HG03108 (cell line): ENCODE data around the gene CHAD.

Source experiments
- ATAC-seq: cut with Tn5 transposase; IDR thresholded peaks from one replicate; pipeline ENCODE4 v1.9.1; 2021; ENCODE audit warnings: moderate library complexity; ENCODE audit not compliant: unreplicated experiment

Gene CHAD, protein sequence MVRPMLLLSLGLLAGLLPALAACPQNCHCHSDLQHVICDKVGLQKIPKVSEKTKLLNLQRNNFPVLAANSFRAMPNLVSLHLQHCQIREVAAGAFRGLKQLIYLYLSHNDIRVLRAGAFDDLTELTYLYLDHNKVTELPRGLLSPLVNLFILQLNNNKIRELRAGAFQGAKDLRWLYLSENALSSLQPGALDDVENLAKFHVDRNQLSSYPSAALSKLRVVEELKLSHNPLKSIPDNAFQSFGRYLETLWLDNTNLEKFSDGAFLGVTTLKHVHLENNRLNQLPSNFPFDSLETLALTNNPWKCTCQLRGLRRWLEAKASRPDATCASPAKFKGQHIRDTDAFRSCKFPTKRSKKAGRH

DNA sequence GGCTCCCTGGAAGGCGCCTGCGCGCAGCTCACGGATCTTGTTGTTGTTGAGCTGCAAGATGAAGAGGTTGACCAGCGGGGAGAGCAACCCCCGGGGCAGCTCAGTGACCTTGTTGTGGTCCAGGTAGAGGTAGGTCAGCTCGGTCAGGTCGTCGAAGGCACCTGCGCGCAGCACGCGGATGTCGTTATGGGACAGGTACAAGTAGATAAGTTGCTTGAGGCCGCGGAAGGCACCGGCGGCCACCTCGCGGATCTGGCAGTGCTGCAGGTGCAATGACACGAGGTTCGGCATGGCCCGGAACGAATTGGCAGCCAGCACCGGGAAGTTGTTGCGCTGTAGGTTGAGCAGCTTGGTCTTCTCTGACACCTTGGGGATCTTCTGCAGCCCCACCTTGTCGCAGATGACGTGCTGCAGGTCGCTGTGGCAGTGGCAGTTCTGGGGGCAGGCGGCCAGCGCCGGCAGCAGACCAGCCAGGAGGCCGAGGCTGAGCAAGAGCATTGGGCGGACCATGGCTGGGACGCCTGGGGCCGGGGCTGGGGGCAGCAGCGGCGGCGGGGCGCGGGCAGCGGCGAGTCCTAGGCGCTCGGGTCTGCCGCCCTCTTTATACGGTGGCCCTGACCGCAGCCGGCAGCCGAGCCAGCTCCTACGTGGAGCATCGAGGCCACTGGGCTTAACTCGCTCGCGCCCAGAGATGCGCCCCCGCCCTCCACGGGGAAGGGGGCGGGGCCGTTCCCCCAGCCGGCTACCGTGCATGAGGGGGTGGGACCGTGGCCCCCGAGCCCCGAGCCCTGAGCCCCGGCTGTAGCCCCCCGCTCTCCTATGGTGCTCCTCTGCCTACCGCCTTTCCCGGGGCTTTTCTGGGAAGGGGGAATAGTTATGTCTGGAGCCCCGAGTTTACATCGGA, at the start of gene CHAD:
TSS of gene CHAD (minus strand) at position 577 of the 904 bp plus-strand sequence. CDS start at position 510, 67 bp downstream.
- no peak for ATAC-seq

- ATAC-seq, result no peak
Measured at GRCh38 chr17:50517504-50518383, 49.1 kb upstream of the CHAD start.

DNA sequence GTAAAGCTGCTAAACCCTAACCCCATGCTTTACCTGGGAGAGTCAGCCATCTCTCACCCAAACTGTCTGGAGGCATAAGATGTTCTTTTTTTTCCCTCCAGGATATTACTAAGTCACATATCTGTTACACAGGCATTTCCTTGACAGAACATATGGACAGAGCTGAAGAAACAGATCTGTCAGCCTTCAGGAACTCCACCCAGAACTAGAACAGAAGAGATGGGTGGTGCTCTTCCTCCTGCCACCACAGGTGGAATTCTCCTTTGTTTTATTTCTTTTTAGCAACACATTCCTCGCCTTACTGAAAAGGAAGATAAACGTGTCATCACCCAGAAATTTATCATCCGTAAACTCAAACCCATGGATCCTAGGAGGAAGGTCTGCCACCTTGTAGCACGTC, 48.3 kb upstream of the CHAD start:
- ATAC-seq, result no peak

DNA sequence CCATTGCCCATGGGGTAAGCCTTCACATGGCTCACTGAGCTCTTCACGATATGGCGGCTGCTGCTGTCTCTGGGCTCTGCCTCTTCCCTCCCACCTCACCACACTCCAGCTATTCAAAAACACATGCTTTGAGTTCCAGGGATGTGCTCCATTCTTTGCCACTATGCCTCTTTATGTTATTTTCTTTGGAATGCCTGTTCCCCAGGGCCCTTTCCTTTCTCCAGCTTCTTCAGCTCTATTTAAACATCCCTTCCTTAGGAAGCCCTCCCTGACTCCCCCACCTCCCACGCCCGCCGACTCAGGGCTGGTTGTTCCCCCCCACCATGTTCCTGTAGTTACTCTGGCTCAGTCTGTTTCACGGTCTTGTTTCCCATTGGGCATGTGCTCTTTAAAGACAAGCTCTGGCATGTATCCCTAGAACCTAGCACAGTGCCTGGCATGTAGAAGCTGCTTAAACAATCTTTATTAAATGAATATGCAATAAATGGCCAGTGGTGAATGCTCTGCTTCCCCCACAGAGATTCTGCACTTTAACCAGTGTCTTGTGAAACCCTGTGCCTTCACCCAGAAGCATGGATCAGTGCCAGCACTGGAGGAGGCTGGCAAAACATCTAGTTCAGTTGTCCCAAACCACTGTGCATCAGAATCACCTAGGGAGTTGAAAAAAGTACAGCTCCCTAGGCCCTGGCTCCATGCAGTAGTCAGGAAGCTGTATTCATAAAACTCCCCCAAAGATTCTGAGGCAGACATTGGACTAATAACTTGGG, 46.4 kb upstream of the CHAD start:
- no peak for ATAC-seq

- ATAC-seq, result no peak
Measured at GRCh38 chr17:50514388-50514787, 45.7 kb upstream of the CHAD start.

DNA sequence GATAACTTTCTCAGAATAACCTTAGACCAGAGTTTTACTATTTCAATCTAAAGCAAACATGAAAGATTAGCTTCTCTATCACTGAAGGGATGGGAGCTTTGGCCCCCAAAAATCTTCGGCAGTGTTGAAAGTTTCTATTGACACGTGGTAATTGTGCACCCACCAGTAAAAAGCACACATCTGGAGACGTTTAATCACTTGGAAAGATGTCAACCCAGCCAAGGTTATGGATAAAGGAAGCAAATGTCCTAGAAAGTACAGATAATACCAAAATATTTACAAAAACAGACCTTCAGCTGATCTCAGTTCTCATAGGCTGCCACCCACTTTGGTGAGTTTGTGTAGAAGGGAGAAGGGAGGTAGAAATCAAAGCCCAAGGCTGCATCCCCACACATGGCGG, 44.8 kb upstream of the CHAD start:
- no peak for ATAC-seq

DNA sequence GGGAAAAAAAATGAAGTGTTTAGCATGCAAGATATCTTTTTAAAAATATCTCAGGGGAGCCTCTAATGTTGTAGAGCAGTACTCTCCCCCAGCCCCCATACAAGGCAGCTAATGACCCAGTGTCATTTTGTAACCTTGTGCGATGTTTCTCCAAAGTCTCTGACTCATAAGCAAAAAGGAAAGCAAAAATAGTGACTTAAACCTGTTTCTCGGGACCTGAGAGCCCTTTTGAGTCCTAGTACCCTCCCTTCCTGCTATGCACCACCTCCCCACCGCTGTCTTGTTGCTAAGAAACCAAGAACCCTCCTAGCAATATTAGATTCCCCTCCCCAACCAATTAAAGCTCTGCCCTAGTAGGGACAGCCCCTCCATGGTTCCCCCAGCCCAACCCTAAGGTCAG, 42.4 kb upstream of the CHAD start:
- peak; percentile 85 for ATAC-seq

DNA sequence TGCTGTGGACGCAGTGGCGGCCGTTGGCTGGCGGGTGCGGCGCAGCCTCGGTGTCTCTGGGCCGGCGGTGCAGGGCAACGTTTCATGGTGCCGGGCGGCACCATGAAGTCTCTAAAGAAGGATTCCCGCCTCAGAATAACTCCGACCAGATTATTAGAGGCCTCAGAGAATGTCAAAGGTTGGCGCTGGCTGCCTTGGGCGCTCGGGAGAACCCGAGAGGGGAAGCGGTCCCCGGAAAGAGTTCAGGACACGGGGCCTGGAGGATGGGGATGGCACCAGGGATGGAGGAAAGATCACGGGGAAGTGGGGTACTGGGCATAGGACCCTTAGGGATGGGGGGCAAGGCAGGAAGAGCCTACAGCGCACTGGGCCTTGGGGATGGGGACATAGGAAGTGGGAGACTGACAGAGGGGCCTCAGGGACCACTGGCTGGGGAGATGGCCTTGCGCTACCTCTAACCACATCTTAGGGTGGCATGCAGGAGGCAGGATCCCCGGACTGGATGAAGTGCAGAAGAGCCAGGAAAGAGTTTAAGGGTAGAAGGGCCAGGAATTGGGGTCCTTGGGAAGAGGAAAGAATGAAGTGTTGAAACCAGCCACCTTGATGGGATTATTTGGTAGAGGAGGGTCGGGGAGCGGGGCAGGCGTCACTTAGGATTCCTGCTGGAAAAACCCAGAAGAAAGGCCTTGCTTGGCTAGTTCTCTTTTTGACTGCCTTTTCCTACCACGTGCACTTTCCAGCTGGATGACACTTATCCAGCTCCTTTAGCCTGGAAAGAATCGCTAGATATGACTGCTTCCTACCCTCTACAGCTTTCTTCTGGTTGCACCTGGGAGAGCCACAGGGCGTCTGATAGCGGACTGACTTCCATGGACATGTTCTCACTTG, 40.1 kb upstream of the CHAD start:
- no peak for ATAC-seq

- ATAC-seq, result no peak
Measured at GRCh38 chr17:50507871-50508572, 39.3 kb upstream of the CHAD start, which contains the start of gene MYCBPAP. Gene MYCBPAP, plus strand, starts transcription at chr17:50508439. Its CDS starts 236 bp downstream, at chr17:50508675.

DNA sequence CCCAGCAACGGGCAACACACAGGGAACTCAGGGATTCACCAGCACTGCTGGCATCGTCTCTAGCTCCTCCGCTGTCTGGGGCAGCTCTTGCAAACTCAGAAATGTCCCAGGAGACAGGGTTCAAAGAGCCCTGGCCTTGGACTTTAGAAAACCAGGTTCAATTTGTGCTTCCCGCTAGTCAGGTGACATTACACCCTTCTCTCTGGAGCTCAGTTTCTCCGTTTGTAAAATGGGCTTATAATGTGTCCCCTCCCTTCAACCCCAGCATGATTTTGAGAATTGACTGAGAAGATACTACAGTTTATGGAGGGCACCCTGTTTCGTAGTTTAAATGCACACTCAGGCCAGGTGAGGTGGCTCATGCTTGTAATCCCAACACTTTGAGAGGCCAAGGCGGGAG, 37.6 kb upstream of the CHAD start:
- ATAC-seq, result no peak

DNA sequence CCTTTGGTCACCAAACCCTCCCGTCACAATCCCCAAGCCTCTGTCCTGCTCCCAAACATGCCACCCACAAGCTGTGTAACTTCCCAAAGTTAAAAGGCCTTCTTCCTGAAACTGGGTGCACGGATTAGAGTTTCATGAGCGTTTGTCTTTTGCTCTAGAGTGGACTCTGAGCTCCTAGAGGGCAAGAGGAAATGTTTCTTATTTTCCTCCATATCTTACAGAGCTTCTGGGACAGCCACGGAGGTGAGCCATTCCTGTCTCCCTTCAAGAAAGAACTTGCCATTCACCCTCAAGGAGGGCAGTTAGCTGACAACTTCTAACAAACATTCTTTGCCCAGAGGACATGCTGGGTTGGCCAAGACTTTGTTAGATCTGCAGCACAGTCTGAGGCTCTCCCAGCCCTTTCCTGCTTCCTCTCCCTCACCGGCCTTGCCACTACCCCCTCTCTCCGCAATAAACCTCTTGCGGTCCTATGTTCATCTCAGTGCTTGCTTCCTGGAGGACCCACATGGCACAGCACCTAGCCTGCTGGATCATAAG, 37.0 kb upstream of the CHAD start:
- no peak for ATAC-seq

DNA sequence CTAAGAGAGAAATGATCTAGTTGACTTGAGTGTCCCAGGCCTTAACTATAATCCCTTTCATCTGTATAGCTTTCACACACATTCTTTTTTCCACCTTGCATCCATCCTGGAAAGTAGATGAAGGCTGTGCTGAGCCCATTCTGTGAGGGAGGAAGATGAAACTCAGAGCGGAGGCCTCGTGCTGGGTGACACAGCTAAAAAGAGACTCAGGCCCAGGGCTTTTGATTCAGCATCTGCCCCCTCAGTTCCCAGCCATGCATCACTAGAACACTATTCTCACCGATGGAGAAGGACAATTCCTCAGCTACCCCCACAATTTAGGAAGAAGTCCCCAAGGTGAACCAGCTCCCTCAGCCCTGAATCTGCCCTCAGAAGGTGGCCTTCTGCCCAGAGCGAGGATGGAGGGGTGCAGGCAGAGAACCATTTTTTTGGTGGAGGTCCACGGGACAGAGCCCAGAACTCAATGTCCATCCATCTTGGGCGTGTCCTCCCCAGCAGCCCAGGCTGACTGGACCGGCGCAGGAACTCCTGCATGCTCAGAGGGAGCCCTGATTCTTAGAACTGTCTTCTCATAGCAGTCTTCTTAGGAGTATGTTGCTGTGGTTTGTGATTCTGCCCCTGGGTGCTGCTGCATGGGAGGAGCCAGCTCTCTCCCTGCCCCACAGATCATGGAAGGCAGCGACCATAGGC, 33.8 kb upstream of the CHAD start:
- no peak for ATAC-seq

GRCh38 chr17:50501054-50501453, 32.4 kb upstream of the CHAD start:
- no peak for ATAC-seq

- no peak for ATAC-seq
Measured at GRCh38 chr17:50499721-50500120, 31.0 kb upstream of the CHAD start.

GRCh38 chr17:50499270-50499669, 30.6 kb upstream of the CHAD start:
- no peak for ATAC-seq

- no peak for ATAC-seq
Measured at GRCh38 chr17:50498021-50498874, 29.6 kb upstream of the CHAD start.

- ATAC-seq, result no peak
Measured at GRCh38 chr17:50495918-50496317, 27.2 kb upstream of the CHAD start.
